Right atrium auricular region (tissue), 2 donors: Measurements from ENCODE around the gene GNAT2. TPM values are rescaled to one million over a fixed set of nuclear protein-coding genes. Genes with fewer than 3 reads are reported as not detected.

Source experiments
- DNase-seq: peaks from one replicate; pipeline ENCODE4 v3.0.0-alpha.2; 2019; ENCODE audit warnings: low spot score
- H3K27ac ChIP-seq, 2 donors: fragments of 200-600 bp; sonication (generic); 1 replicate in 1 of 2; 2 replicates in 1 of 2; pipeline ENCODE4 v1.5.1; 2016 to 2019
- H3K27me3 ChIP-seq, 2 donors: fragments of 200-600 bp; sonication (generic); one replicate each; pipeline versions ENCODE4 v1.5.1 to v1.6.0; 2017 to 2019
- H3K36me3 ChIP-seq: fragments of 200-600 bp; sonication (generic); one replicate; pipeline ENCODE4 v1.5.1; 2016
- H3K4me1 ChIP-seq, 2 donors: fragments of 200-600 bp; sonication (generic); one replicate each; pipeline versions ENCODE4 v1.5.1 to v1.6.0; 2017 to 2019
- H3K4me3 ChIP-seq, 2 donors: fragments of 200-600 bp; sonication (generic); 1 replicate in 1 of 2; 2 replicates in 1 of 2; pipeline ENCODE4 v1.5.1; 2017 to 2019; ENCODE audit warnings: mild to moderate bottlenecking in 1 of 2, moderate library complexity in 1 of 2
- H3K9me3 ChIP-seq, 2 donors: fragments of 200-600 bp; sonication (generic); one replicate each; pipeline ENCODE4 v1.5.1; 2019
- CTCF ChIP-seq, 2 donors: fragments of 200-600 bp; sonication (generic); IDR thresholded peaks; one replicate each; pipeline ENCODE4 v1.5.1; 2019; ENCODE audit warnings: antibody characterized with exemption in 2 of 2
- total RNA-seq, 2 donors: library from RNA; depleted of rRNA; stranded (reverse); fragments of >200 nt; gene quantifications; one replicate each; pipeline ENCODE4 v1.1.0, GENCODE V29; 2016

The GNAT2 gene
- total RNA-seq, 2 donors from 2014 or later: 0.59 TPM; not detected in 1

GRCh38 chr1:109636201-109636952 lies 17.0 kb upstream of the GNAT2 start:
- no peaks in the 10 kb centered on the region for H3K36me3 ChIP-seq
- H3K9me3 ChIP-seq: no peaks in the 10 kb centered on the region
- H3K4me1 ChIP-seq: peaks cover 0 to 15% of the 10 kb centered on the region in 2 donors
- DNase-seq: peak; percentile 63
- no peak overlapping the region for H3K4me3 ChIP-seq
- H3K27me3 ChIP-seq: no peaks in the 10 kb centered on the region
- H3K27ac ChIP-seq: no peak overlapping the region
- no peak for TF ChIP-seq CTCF (IDR thresholded peaks at IDR 0.05)

GRCh38 chr1:109635862-109636200 lies 16.4 kb upstream of the GNAT2 start:
- Histone ChIP-seq H3K9me3 (no peaks in the 10 kb centered on the region), H3K4me1 (peaks cover 0 to 15% of the 10 kb centered on the region in 2 donors), H3K27me3 (no peaks in the 10 kb centered on the region), H3K27ac (no peak overlapping the region), H3K4me3 (no peak overlapping the region), H3K36me3 (peaks cover 5% of the 10 kb centered on the region)
- peak; percentile 46 for DNase-seq
- TF ChIP-seq CTCF (IDR thresholded peaks at IDR 0.05): no peak

GRCh38 chr1:109634771-109635750 lies 15.6 kb upstream of the GNAT2 start:
- TF ChIP-seq CTCF (IDR thresholded peaks at IDR 0.05): no peak
- H3K9me3 ChIP-seq: no peaks in the 10 kb centered on the region
- H3K36me3 ChIP-seq: peaks cover 9% of the 10 kb centered on the region
- peak; percentile 46 for DNase-seq
- H3K27me3 ChIP-seq: no peaks in the 10 kb centered on the region
- H3K27ac ChIP-seq: no peak overlapping the region
- no peak overlapping the region for H3K4me3 ChIP-seq
- H3K4me1 ChIP-seq: peaks cover 0 to 15% of the 10 kb centered on the region in 2 donors

GRCh38 chr1:109634292-109634691 lies 14.9 kb upstream of the GNAT2 start:
- peak; percentile 21 for DNase-seq
- peaks cover 0 to 15% of the 10 kb centered on the region in 2 donors for H3K4me1 ChIP-seq
- peaks cover 13% of the 10 kb centered on the region for H3K36me3 ChIP-seq
- H3K27me3 ChIP-seq: no peaks in the 10 kb centered on the region
- H3K4me3 ChIP-seq: no peak overlapping the region
- no peak for TF ChIP-seq CTCF (IDR thresholded peaks at IDR 0.05)
- H3K9me3 ChIP-seq: no peaks in the 10 kb centered on the region
- no peak overlapping the region for H3K27ac ChIP-seq

GRCh38 chr1:109632671-109633346 lies 13.4 kb upstream of the GNAT2 start:
- no peaks in the 10 kb centered on the region for H3K27me3 ChIP-seq
- H3K9me3 ChIP-seq: no peaks in the 10 kb centered on the region
- peaks cover 0 to 15% of the 10 kb centered on the region in 2 donors for H3K4me1 ChIP-seq
- no peak overlapping the region for H3K27ac ChIP-seq
- TF ChIP-seq CTCF (IDR thresholded peaks at IDR 0.05): no peak
- peak; percentile 54 for DNase-seq
- H3K4me3 ChIP-seq: no peak overlapping the region
- H3K36me3 ChIP-seq: peaks cover 27% of the 10 kb centered on the region
